Measurements from ENCODE around the gene VSTM4.

VSTM4 gene

DNA sequence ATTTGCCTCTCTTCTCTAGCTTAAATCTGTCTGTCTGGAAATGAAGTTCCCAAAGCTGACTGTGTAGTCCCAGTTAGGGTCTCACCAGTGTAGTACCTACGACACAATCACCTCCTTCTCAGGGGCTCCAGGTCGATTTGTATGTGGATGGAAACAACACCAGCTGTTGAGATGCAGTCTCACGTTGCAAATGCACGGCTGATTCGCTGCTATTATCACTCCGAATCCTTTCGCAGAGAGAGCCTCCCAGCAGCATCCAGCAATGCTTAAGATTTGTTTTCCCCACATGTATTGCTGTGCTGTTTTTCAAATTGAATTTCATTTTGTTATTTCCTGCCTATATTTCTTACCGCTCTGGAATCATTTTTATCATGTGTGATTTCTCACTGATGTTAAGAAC lies 16.3 kb downstream of the VSTM4 start:
- Histone ChIP-seq H3K27me3 (ENCODE audit: control insufficient read depth, insufficient read depth, low read length) (no peaks in the 10 kb centered on the region), H3K9ac (ENCODE audit: low read depth, low read length) (no peak overlapping the region)

DNA sequence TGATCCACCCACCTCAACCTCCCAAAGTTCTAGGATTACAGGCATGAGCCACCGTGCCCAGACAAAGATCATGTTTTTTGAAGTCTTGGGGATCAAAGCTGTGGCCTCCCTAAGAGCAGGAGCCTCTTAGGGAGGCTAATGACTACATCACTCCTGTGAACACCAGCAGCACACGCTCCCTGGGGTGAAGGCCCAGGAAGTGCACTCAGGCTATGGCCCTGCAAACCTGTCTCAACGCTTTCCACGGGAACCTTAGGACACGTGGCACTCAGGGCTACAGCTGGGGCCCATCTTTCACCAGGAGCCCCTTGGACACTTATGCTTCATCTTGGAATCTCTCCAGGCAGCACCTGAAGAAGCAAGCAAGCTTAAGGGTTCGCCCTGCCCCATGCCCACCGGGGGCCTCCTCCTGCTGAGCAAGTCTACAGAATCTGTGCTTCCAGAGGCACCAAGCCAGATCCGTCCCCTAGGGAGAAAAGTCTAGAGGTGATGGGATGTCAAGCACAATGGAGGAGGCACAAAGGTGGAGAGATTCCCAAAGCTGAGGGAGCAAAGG lies 18.4 kb downstream of the VSTM4 start:
- H3K9me3 ChIP-seq (ENCODE audit: control insufficient read depth, insufficient read depth, low read length), result no peaks in the 10 kb centered on the region
- H3K27me3 ChIP-seq (ENCODE audit: control insufficient read depth, insufficient read depth, low read length), result peaks cover 2% of the 10 kb centered on the region
- H3K4me3 ChIP-seq (ENCODE audit: low read depth, low read length), result no peak overlapping the region
- H3K4me1 ChIP-seq (ENCODE audit: control insufficient read depth, insufficient read depth, low read length), result no peaks in the 10 kb centered on the region
- H3K9ac ChIP-seq (ENCODE audit: low read depth, low read length), result no peak overlapping the region
- no peaks in the 10 kb centered on the region for H3K36me3 ChIP-seq (ENCODE audit: control insufficient read depth, insufficient read depth, low read length)

More for the DNA sequence above, 16.3 kb downstream of the VSTM4 start:
- H3K4me3 ChIP-seq (ENCODE audit: low read depth, low read length), result no peak overlapping the region
- H3K36me3 ChIP-seq (ENCODE audit: control insufficient read depth, insufficient read depth, low read length), result no peaks in the 10 kb centered on the region
- H3K9me3 ChIP-seq (ENCODE audit: control insufficient read depth, insufficient read depth, low read length), result no peaks in the 10 kb centered on the region
- no peaks in the 10 kb centered on the region for H3K4me1 ChIP-seq (ENCODE audit: control insufficient read depth, insufficient read depth, low read length)

DNA sequence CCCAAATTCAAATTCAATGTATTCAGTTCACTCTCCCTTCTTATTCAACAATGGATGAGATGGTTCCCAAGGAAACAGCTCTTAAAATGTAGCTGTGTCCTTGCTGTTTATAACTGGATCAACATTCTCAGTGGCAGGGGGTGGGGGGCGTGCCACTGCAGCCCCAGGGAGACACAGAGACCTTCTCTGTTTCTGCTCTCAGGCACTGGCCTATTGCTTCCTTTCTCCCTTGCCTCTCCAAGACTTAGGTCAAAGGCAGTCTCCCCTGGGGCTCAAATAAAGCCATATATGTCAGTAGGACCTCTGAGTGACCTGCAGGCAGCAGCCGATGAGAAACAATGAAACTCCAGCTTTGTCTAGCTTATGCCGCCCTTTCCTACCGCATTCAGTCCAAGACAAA lies 20.7 kb downstream of the VSTM4 start:
- no peaks in the 10 kb centered on the region for H3K36me3 ChIP-seq (ENCODE audit: control insufficient read depth, insufficient read depth, low read length)
- H3K4me1 ChIP-seq (ENCODE audit: control insufficient read depth, insufficient read depth, low read length), result no peaks in the 10 kb centered on the region
- H3K9me3 ChIP-seq (ENCODE audit: control insufficient read depth, insufficient read depth, low read length), result no peaks in the 10 kb centered on the region
- H3K9ac ChIP-seq (ENCODE audit: low read depth, low read length), result no peak overlapping the region
- no peak overlapping the region for H3K4me3 ChIP-seq (ENCODE audit: low read depth, low read length)
- peaks cover 10% of the 10 kb centered on the region for H3K27me3 ChIP-seq (ENCODE audit: control insufficient read depth, insufficient read depth, low read length)

DNA sequence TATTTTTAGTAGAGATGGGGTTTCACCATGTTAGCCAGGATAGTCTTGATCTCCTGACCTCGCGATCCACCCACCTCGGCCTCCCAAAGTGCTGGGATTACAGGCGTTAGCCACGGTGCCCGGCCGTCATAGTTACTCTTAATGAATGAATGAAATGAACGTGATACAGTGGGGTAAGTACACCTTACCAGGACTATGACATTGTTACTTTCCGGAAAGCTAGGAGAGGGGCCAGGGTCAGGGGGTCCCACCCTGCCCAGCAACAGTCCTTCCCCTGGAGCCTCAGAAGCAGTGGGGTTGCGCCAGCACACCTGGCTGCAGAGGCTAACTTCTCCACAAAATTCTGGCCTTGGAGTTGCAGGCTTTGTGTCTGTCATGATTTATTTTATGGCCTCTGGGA lies 21.4 kb downstream of the VSTM4 start:
- Histone ChIP-seq H3K4me3 (ENCODE audit: low read depth, low read length) (no peak overlapping the region), H3K4me1 (ENCODE audit: control insufficient read depth, insufficient read depth, low read length) (no peaks in the 10 kb centered on the region), H3K36me3 (ENCODE audit: control insufficient read depth, insufficient read depth, low read length) (no peaks in the 10 kb centered on the region), H3K9ac (ENCODE audit: low read depth, low read length) (no peak overlapping the region), H3K9me3 (ENCODE audit: control insufficient read depth, insufficient read depth, low read length) (no peaks in the 10 kb centered on the region), H3K27me3 (ENCODE audit: control insufficient read depth, insufficient read depth, low read length) (peaks cover 10% of the 10 kb centered on the region)

GRCh38 chr10:49092477-49092876 lies 22.8 kb downstream of the VSTM4 start:
- Histone ChIP-seq H3K4me3 (ENCODE audit: low read depth, low read length) (no peak overlapping the region), H3K4me1 (ENCODE audit: control insufficient read depth, insufficient read depth, low read length) (no peaks in the 10 kb centered on the region), H3K27me3 (ENCODE audit: control insufficient read depth, insufficient read depth, low read length) (peaks cover 10% of the 10 kb centered on the region), H3K36me3 (ENCODE audit: control insufficient read depth, insufficient read depth, low read length) (no peaks in the 10 kb centered on the region), H3K9me3 (ENCODE audit: control insufficient read depth, insufficient read depth, low read length) (no peaks in the 10 kb centered on the region), H3K9ac (ENCODE audit: low read depth, low read length) (no peak overlapping the region)

DNA sequence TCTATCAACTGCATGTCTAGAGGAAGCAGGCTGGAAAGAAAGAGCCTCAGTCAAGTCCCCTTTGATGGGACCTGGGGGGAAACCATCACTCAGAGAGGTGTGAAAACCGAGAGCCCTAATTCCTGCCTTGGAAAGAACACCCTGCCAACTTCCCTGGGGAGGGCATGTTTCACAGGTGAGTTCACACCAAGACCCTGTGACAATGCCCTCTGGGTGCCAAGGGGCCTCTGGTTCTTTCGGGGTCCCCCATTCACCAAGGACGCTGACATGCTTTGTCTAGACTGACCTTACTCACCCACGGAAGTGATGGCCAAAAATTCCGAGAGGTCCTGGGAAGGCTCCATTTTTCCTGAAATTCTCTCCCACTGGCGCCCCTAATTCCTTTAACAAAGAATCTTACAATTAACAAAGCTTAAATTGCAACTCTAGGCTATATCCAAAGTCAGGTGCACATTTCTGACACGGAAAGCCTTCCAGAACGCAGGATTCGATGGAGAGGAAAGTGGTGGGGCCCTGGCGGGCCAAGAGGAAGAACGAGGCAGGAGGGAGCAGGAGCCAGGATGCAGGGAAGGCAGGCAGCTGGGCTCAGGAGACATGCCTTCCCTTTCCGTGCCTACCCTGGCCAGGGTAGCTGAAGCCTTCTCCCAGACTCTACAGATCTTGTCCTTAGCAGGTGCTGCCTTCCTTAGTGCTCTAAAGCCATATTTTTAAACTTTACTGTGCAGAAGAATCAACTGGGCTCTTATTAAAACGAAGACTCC lies 23.7 kb downstream of the VSTM4 start:
- H3K36me3 ChIP-seq (ENCODE audit: control insufficient read depth, insufficient read depth, low read length), result no peaks in the 10 kb centered on the region
- H3K4me3 ChIP-seq (ENCODE audit: low read depth, low read length), result no peak overlapping the region
- no peaks in the 10 kb centered on the region for H3K9me3 ChIP-seq (ENCODE audit: control insufficient read depth, insufficient read depth, low read length)
- H3K9ac ChIP-seq (ENCODE audit: low read depth, low read length), result no peak overlapping the region
- H3K27me3 ChIP-seq (ENCODE audit: control insufficient read depth, insufficient read depth, low read length), result peaks cover 10% of the 10 kb centered on the region
- no peaks in the 10 kb centered on the region for H3K4me1 ChIP-seq (ENCODE audit: control insufficient read depth, insufficient read depth, low read length)

GRCh38 chr10:49090696-49091380 lies 24.5 kb downstream of the VSTM4 start:
- no peak overlapping the region for H3K4me3 ChIP-seq (ENCODE audit: low read depth, low read length)
- H3K36me3 ChIP-seq (ENCODE audit: control insufficient read depth, insufficient read depth, low read length), result no peaks in the 10 kb centered on the region
- H3K9ac ChIP-seq (ENCODE audit: low read depth, low read length), result no peak overlapping the region
- H3K4me1 ChIP-seq (ENCODE audit: control insufficient read depth, insufficient read depth, low read length), result no peaks in the 10 kb centered on the region
- H3K9me3 ChIP-seq (ENCODE audit: control insufficient read depth, insufficient read depth, low read length), result no peaks in the 10 kb centered on the region
- peaks cover 10% of the 10 kb centered on the region for H3K27me3 ChIP-seq (ENCODE audit: control insufficient read depth, insufficient read depth, low read length)

DNA sequence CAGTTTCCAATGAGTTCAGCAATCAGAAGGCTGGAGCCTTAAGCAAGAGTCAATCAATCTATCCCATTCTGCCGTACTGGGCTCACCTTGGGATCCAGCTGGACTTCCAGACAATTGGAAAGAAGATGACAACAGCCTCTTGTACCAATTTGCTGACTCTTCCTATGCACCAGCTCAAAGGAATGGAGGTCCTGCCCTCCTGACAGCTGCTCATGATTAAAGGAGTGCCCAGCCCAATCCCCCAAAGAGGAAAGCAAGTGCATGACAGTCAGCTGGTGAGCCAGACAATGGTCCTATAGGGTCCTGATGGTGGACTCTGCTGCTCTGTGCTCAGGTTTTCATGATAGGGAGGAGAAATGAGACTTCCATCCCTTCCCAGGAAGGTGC lies 25.1 kb downstream of the VSTM4 start:
- Histone ChIP-seq H3K9me3 (ENCODE audit: control insufficient read depth, insufficient read depth, low read length) (no peaks in the 10 kb centered on the region), H3K27me3 (ENCODE audit: control insufficient read depth, insufficient read depth, low read length) (peaks cover 10% of the 10 kb centered on the region), H3K4me1 (ENCODE audit: control insufficient read depth, insufficient read depth, low read length) (no peaks in the 10 kb centered on the region), H3K9ac (ENCODE audit: low read depth, low read length) (no peak overlapping the region), H3K4me3 (ENCODE audit: low read depth, low read length) (no peak overlapping the region), H3K36me3 (ENCODE audit: control insufficient read depth, insufficient read depth, low read length) (no peaks in the 10 kb centered on the region)

GRCh38 chr10:49089557-49090188 lies 25.6 kb downstream of the VSTM4 start:
- Histone ChIP-seq H3K9ac (ENCODE audit: low read depth, low read length) (no peak overlapping the region), H3K36me3 (ENCODE audit: control insufficient read depth, insufficient read depth, low read length) (no peaks in the 10 kb centered on the region), H3K4me3 (ENCODE audit: low read depth, low read length) (no peak overlapping the region), H3K27me3 (ENCODE audit: control insufficient read depth, insufficient read depth, low read length) (peaks cover 10% of the 10 kb centered on the region), H3K9me3 (ENCODE audit: control insufficient read depth, insufficient read depth, low read length) (no peaks in the 10 kb centered on the region), H3K4me1 (ENCODE audit: control insufficient read depth, insufficient read depth, low read length) (no peaks in the 10 kb centered on the region)

- Histone ChIP-seq H3K9me3 (ENCODE audit: control insufficient read depth, insufficient read depth, low read length) (no peaks in the 10 kb centered on the region), H3K4me1 (ENCODE audit: control insufficient read depth, insufficient read depth, low read length) (no peaks in the 10 kb centered on the region), H3K4me3 (ENCODE audit: low read depth, low read length) (no peak overlapping the region), H3K27me3 (ENCODE audit: control insufficient read depth, insufficient read depth, low read length) (peaks cover 10% of the 10 kb centered on the region), H3K36me3 (ENCODE audit: control insufficient read depth, insufficient read depth, low read length) (no peaks in the 10 kb centered on the region), H3K9ac (ENCODE audit: low read depth, low read length) (no peak overlapping the region)
These were observed 26.2 kb downstream of the VSTM4 start for GRCh38 chr10:49089152-49089551.

DNA sequence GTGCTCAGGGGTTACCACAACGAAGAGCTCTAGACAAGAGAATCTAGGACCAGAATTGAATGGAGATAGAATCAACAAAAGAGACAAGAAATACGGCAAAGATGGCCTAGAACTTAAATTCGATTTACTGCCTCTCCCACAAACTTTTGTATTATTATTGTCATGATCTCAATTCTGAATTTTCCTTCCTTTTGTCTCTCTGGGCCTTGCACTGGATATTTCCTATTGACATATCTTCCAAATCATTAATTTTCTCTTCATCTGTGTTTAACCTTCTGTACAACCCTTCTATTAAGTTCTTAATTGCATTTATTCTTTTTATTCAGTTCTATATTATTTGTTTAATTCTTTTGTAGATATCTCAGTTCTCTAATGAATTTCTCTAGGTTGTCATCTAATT lies 28.4 kb downstream of the VSTM4 start:
- no peak overlapping the region for H3K4me3 ChIP-seq (ENCODE audit: low read depth, low read length)
- no peak overlapping the region for H3K9ac ChIP-seq (ENCODE audit: low read depth, low read length)
- H3K27me3 ChIP-seq (ENCODE audit: control insufficient read depth, insufficient read depth, low read length), result peaks cover 8% of the 10 kb centered on the region
- H3K9me3 ChIP-seq (ENCODE audit: control insufficient read depth, insufficient read depth, low read length), result no peaks in the 10 kb centered on the region
- no peaks in the 10 kb centered on the region for H3K4me1 ChIP-seq (ENCODE audit: control insufficient read depth, insufficient read depth, low read length)
- no peaks in the 10 kb centered on the region for H3K36me3 ChIP-seq (ENCODE audit: control insufficient read depth, insufficient read depth, low read length)

All from iPS-15b (cell line).